Osteoblast (primary cell): ENCODE results near the gene POLR1E. TPM values are rescaled to one million over a fixed set of nuclear protein-coding genes. Genes with fewer than 3 reads are reported as not detected.

Source experiments
- DNase-seq: peaks from one replicate; pipeline ENCODE4 v3.0.0; 2011; ENCODE audit warnings: low spot score, mixed read lengths; ENCODE audit not compliant: insufficient read length; ENCODE audit errors: missing footprints
- H2AFZ ChIP-seq: 2 replicates; pipeline ENCODE4 v1.6.0; 2011; ENCODE audit warnings: mild to moderate bottlenecking, low read length
- H3K27ac ChIP-seq: 2 replicates; pipeline ENCODE4 v1.5.1; 2011; ENCODE audit warnings: mild to moderate bottlenecking, low read depth, low read length, moderate library complexity
- H3K27me3 ChIP-seq: 2 replicates; pipeline ENCODE4 v1.6.0; 2012; ENCODE audit warnings: mild to moderate bottlenecking, control low read depth, inconsistent platforms, low read length, moderate library complexity; ENCODE audit not compliant: insufficient read depth
- H3K36me3 ChIP-seq: 2 replicates; pipeline ENCODE4 v1.5.1; 2011; ENCODE audit warnings: mild to moderate bottlenecking, low read length, control low read depth, moderate library complexity; ENCODE audit not compliant: insufficient read depth
- H3K4me1 ChIP-seq: 2 replicates; pipeline ENCODE4 v1.5.1; 2011; ENCODE audit warnings: mild to moderate bottlenecking, low read length, control low read depth, moderate library complexity; ENCODE audit not compliant: insufficient read depth
- H3K4me2 ChIP-seq: 2 replicates; pipeline ENCODE4 v1.6.0; 2011; ENCODE audit warnings: mild to moderate bottlenecking, low read length; ENCODE audit not compliant: insufficient read depth
- H3K4me3 ChIP-seq: fragments of 200-600 bp; sonication (generic); 3 replicates; pipeline ENCODE4 v1.5.1; 2012; ENCODE audit warnings: mild to moderate bottlenecking, low read length, inconsistent platforms; ENCODE audit not compliant: insufficient read depth
- H3K79me2 ChIP-seq: 2 replicates; pipeline ENCODE4 v1.6.0; 2012; ENCODE audit warnings: mild to moderate bottlenecking, low read length, control low read depth, inconsistent platforms; ENCODE audit not compliant: insufficient read depth
- H3K9me3 ChIP-seq: 2 replicates; pipeline ENCODE4 v1.5.1; 2011; ENCODE audit warnings: low read depth, low read length, control low read depth
- H4K20me1 ChIP-seq: 2 replicates; pipeline ENCODE4 v1.6.0; 2012; ENCODE audit warnings: mild to moderate bottlenecking, low read length, control low read depth; ENCODE audit not compliant: insufficient read depth
- CTCF ChIP-seq: IDR thresholded peaks from 2 replicates; pipeline ENCODE4 v1.5.1; 2011; ENCODE audit warnings: mild to moderate bottlenecking, low read depth, low read length, moderate library complexity; ENCODE audit errors: extremely low read depth
- total RNA-seq: library from RNA; depleted of rRNA; stranded (reverse); fragments of >200 nt; gene quantifications from 2 replicates; pipeline ENCODE4 v1.2.3, GENCODE V29; 2012

Gene POLR1E
- total RNA-seq, 1 donor, result 33.3 TPM

GRCh38 chr9:37464006-37464405 is 21.7 kb upstream of the POLR1E start:
- no peak for DNase-seq
- peaks cover 56% of the 10 kb centered on the region for H3K79me2 ChIP-seq

GRCh38 chr9:37464426-37465248 is 21.1 kb upstream of the POLR1E start:
- no peaks in the 10 kb centered on the region for H3K36me3 ChIP-seq
- H3K27me3 ChIP-seq, result no peaks in the 10 kb centered on the region
- H2AFZ ChIP-seq, result peak overlapping the region; percentile 89
- no peak for TF ChIP-seq CTCF
- peaks cover 21% of the 10 kb centered on the region for H3K4me1 ChIP-seq
- peak overlapping the region; percentile 100 for H3K4me3 ChIP-seq
- peaks cover 51% of the 10 kb centered on the region for H3K79me2 ChIP-seq
- H4K20me1 ChIP-seq, result peaks cover 27% of the 10 kb centered on the region
- H3K9me3 ChIP-seq, result no peaks in the 10 kb centered on the region
- H3K4me2 ChIP-seq, result peak overlapping the region; percentile 100
- peak overlapping the region; percentile 90 for H3K27ac ChIP-seq
- peak; percentile 72 for DNase-seq

More at GRCh38 chr9:37464006-37464405, 21.7 kb upstream of the POLR1E start:
- no peaks in the 10 kb centered on the region for H3K36me3 ChIP-seq
- peaks cover 21% of the 10 kb centered on the region for H3K4me1 ChIP-seq
- H3K27ac ChIP-seq, result peak overlapping the region; percentile 90
- no peaks in the 10 kb centered on the region for H3K27me3 ChIP-seq
- peak overlapping the region; percentile 100 for H3K4me2 ChIP-seq
- no peaks in the 10 kb centered on the region for H3K9me3 ChIP-seq
- peaks cover 27% of the 10 kb centered on the region for H4K20me1 ChIP-seq
- TF ChIP-seq CTCF, result no peak
- H2AFZ ChIP-seq, result peak overlapping the region; percentile 89
- peak overlapping the region; percentile 100 for H3K4me3 ChIP-seq

- Histone ChIP-seq H3K36me3 (no peaks in the 10 kb centered on the region), H3K79me2 (peaks cover 44% of the 10 kb centered on the region), H4K20me1 (peaks cover 25% of the 10 kb centered on the region), H3K27me3 (no peaks in the 10 kb centered on the region), H3K9me3 (no peaks in the 10 kb centered on the region), H3K4me1 (peaks cover 21% of the 10 kb centered on the region), H3K4me3 (peak within 1 kb of the TSS; percentile 100), H2AFZ (peak within 1 kb of the TSS; percentile 96), H3K27ac (peak within 1 kb of the TSS; percentile 91), H3K4me2 (peak within 1 kb of the TSS; percentile 100)
- peak; percentile 97 for DNase-seq
- TF ChIP-seq CTCF, result no peak
Measured at GRCh38 chr9:37465249-37466036, 20.3 kb upstream of the POLR1E start, which contains the start of gene ZBTB5. TSS of gene ZBTB5 (minus strand) at chr9:37465450. CDS start at chr9:37442551, 22,899 bp downstream.
